ENCODE measurements around the gene MLIP.
"Not testable (repeated sequence)": the region's sequence is repeated elsewhere in the genome, so short reads cannot be mapped to it uniquely, and the experiment has no call there.

MLIP gene, protein sequence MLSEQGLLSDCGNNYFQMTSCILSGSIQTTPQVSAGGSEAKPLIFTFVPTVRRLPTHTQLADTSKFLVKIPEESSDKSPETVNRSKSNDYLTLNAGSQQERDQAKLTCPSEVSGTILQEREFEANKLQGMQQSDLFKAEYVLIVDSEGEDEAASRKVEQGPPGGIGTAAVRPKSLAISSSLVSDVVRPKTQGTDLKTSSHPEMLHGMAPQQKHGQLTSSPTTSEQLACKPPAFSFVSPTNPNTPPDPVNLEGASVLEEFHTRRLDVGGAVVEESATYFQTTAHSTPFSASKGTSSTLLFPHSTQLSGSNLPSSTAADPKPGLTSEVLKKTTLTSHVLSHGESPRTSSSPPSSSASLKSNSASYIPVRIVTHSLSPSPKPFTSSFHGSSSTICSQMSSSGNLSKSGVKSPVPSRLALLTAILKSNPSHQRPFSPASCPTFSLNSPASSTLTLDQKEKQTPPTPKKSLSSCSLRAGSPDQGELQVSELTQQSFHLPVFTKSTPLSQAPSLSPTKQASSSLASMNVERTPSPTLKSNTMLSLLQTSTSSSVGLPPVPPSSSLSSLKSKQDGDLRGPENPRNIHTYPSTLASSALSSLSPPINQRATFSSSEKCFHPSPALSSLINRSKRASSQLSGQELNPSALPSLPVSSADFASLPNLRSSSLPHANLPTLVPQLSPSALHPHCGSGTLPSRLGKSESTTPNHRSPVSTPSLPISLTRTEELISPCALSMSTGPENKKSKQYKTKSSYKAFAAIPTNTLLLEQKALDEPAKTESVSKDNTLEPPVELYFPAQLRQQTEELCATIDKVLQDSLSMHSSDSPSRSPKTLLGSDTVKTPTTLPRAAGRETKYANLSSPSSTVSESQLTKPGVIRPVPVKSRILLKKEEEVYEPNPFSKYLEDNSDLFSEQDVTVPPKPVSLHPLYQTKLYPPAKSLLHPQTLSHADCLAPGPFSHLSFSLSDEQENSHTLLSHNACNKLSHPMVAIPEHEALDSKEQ

GRCh38 chr6:54111341-54112045, at the start of gene MLIP:
Gene MLIP (plus strand): TSS chr6:54111443. CDS start chr6:54111480, 37 bp downstream.
- DNase-seq: no peak

- DNase-seq: no peak
Measured at GRCh38 chr6:54063228-54063539, 48.1 kb upstream of the MLIP start.

DNA sequence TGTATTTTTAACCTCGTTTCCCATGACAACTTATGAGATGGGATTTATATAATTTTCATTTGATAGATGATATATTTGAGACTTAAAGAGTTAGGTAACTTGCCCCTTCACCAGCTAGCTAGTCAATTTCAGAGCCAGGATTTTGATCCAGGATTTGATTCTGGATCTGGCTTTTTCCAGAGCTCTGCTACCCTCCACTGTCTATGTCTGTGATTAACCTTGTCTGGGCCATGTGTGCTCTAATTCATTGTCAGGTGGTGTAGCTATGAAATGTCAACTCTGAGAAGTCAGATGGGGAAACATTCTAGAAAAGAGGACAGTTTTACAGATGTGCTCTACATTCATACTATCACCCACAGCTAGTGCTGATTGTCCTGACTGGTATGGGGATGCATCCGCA, 42.5 kb upstream of the MLIP start:
- no peak for DNase-seq

DNA sequence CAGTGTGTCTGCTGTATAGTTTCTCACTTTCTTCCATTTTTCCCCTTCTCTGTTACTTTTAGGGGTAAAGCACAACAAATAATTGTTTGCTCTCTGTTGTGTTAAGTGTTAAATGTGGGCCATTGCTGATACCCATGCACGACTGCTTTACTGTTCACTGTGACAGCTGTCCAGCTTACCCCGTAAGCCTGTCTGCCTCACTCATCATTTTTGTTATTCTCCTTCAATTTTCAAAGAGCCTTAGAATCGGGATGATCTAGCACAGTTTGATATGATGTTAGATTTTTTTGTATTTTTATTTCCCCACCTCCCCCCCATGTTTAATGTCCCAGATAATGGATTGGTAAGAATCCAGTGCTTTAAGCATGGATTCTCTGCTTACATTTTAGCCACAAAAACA, 41.2 kb upstream of the MLIP start:
- no peak for DNase-seq

- no peak for DNase-seq
Measured at GRCh38 chr6:54071821-54072340, 39.4 kb upstream of the MLIP start.

GRCh38 chr6:54072635-54073313, 38.5 kb upstream of the MLIP start:
- DNase-seq: no peak

DNA sequence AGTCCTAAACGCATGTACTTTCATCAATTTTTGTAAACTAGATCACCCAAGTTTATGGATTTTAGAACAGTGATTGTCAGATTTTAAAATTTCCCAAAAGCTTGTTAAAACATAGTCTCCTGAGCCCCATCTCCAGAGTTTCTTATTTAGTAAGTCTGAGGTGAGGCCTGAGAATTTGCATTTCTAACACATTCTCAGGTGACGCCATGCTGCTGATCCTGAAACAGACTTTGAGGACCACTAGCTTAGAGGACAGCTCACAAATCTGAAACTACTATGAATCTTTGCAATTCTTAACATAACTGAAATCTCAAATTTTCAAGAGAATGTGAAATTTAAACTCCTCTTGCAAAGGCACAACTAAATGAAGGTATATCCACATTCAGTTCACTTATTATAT, 37.8 kb upstream of the MLIP start:
- no peak for DNase-seq

DNA sequence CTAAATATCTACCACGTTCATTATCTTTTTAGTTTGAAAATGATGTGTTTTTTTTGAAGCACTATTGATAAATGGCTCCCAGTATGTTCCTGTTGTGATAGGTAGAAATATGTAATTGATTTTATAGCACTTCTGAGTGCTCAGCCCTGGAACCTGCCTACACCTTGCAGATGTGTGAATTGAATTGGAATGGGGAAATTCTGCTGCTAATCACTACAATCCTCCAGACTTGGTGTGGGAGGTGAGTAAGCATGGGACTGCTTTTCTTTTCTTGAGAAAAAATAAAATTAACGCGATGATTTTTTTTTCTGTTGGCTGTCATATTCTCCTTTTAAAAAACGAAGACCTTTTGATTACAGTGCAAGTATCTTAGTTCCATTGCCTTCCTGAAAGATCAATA, 37.1 kb upstream of the MLIP start:
- no peak for DNase-seq

- DNase-seq: no peak
Measured at GRCh38 chr6:54074578-54075195, 36.6 kb upstream of the MLIP start.

GRCh38 chr6:54076159-54076789, 35.0 kb upstream of the MLIP start:
- DNase-seq: no peak

GRCh38 chr6:54081499-54081898, 29.7 kb upstream of the MLIP start:
- not testable (repeated sequence) for DNase-seq

DNA sequence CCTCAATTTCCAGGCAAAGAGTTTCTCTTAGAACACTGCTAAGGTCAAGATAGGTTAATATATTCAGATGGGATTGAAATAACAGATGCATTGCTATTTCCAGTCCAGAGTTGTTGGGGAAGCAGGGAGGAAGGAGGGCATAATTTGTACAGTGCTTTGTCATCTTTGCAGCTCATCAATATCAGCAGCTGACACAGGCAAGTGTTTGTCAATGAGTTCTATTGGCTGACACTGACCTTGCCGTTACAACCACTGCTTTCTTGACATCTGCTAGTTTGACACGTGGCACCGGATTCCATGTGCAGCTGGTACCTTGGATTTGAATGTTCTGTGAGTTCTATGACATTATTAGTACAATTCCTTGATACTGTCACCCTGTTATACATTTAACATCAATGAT, 28.0 kb upstream of the MLIP start:
- DNase-seq: no peak

DNA sequence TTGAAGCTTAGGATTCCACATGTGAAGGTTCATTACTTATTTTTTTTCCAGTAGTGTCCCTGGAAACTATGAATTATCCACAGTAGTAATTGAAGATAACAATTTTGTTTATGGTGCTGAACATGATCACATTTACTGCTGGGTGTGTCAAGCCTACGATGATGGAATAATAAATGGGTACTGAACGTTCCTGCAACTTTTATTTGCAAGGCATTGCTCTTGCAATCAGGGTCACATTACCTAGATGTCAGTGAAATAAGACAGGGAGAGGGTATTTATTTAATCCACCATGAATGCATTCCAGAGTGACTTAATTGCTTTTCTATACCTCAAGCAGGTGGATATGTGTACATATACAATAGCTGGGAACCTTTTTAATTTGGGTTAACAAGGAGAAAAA, 27.0 kb upstream of the MLIP start:
- no peak for DNase-seq

DNA sequence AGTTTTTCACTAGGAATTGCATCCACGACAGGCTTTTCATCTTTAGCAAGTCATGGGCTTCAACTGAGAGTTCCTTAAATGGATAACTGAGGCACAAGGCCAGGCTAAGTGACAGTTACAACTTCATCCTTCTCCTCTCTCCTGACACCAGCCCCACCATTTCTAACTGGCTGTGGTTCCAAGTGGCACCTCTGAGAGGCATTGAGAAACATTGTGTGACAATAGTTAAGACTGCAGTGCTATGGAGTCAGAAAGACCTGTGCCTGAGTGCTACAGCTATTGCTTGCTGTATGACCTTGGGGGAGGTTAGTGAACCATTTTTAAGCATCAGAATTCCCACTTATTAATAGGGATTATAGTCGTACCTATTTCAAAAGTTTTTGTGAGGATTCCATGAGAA, 26.2 kb upstream of the MLIP start:
- DNase-seq: no peak

DNA sequence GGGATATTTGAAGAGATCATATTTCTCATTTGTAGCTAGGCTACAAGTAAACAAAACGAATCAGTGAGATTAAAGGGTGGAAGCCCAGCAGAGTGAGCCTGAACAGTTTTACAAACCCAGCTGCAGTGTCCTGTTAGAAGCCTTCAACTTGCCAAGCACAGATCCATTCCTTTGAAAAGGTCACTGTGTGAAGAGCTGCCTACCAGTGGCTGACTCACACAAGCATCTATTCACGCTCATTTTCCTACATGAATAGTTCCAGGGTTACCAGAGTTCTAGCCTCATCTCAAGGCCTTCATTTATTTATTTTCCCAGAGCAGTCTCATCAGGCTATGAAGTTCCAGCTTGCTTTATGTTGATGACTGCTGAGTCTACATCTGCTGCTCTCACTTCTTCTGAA, 25.7 kb upstream of the MLIP start:
- DNase-seq: no peak

DNA sequence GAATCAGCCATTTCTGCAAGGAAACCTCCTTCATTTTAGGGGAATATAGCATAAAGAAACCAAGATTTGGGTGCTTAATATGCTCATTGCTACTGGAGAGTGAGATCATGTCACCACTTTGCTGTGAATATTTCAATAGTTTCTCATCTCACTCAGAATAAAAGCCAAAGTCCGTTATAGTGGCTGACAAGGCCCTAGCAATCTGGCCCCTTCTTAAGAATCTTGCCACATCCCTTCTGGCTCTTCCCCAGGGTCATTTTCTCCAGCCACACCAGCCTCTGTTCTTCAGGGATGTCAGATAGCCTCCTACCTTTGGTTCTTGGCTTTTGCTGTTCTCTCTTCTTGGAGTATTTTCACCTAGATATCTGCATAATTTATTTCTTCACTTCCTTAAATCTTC, 24.8 kb upstream of the MLIP start:
- no peak for DNase-seq

- no peak for DNase-seq
Measured at GRCh38 chr6:54087721-54088120, 23.5 kb upstream of the MLIP start.

GRCh38 chr6:54093326-54093948, 17.8 kb upstream of the MLIP start:
- no peak for DNase-seq

- DNase-seq: no peak
Measured at GRCh38 chr6:54094293-54094692, 16.9 kb upstream of the MLIP start.

- DNase-seq: no peak
Measured at GRCh38 chr6:54094786-54095185, 16.5 kb upstream of the MLIP start.

DNA sequence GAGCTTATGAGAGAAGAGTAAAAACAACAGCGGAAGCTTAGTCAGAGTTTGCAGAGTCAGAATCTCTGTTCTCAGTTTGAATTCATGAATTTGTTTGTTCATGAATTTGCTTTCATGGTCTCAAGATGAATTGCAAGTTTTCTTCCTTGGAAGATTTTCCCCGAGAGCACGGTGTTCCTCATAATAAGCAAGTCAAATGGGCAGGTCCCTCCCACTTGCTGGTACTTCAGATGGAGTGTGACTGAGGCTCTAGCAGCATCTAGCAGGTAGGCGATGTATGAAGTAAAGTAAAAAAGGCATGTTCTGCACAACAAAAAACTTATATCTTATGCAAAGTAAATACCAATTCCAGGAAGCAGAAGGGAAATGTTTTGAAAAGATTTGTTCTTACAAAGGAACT, 15.5 kb upstream of the MLIP start:
- no peak for DNase-seq

Measured in CD4-positive, alpha-beta T cell treated with Interferon alpha-2 for 1 hour (primary cell).